Measurements from ENCODE around the gene KCNJ4. TPM values are rescaled to one million over a fixed set of nuclear protein-coding genes. Genes with fewer than 3 reads are reported as not detected.

The KCNJ4 gene
- total RNA-seq, 1 experiment from 2014 or later: not detected

- Histone ChIP-seq H3K27me3 (ENCODE audit: low read length) (no peaks in the 10 kb centered on the region), H2AFZ (ENCODE audit: low read length) (no peak overlapping the region), H3K9me2 (replicated peaks; ENCODE audit: low read length) (no peaks in the 10 kb centered on the region), H3K4me2 (ENCODE audit: low read length) (no peak overlapping the region), H3K9me3 (ENCODE audit: low read length) (no peaks in the 10 kb centered on the region), H3K4me1 (ENCODE audit: insufficient read depth, low read length) (no peaks in the 10 kb centered on the region), H3K27ac (ENCODE audit: low read length) (no peak overlapping the region), H3K9ac (ENCODE audit: low read length) (no peak overlapping the region), H4K20me1 (ENCODE audit: low read length) (no peaks in the 10 kb centered on the region), H3K79me2 (ENCODE audit: low read length) (no peaks in the 10 kb centered on the region), H3K4me3 (ENCODE audit: low read length) (no peak overlapping the region), H3K36me3 (ENCODE audit: low read depth, low read length) (no peaks in the 10 kb centered on the region), H3F3A (ENCODE audit: low read length, unreplicated experiment) (no peaks in the 10 kb centered on the region)
- ATAC-seq (no peak), DNase-seq (no peak)
- CTCF ChIA-PET: no interaction called here
- BruUV-seq (replicated peaks): no TSS peak
- intact Hi-C loops (cut with micrococcal nuclease): no loop called here
- no peak for TF ChIP-seq EZH2 (IDR thresholded peaks at IDR 0.05; ENCODE audit: low read length, unreplicated experiment)
- POLR2A ChIA-PET (ENCODE audit: unreplicated experiment): no interaction called here
Observed at GRCh38 chr22:38419121-38419857, 35.7 kb downstream of the KCNJ4 start.

GRCh38 chr22:38418589-38418988 lies 36.4 kb downstream of the KCNJ4 start:
- no peak for ATAC-seq
- BruUV-seq (replicated peaks): no TSS peak
- no peak for DNase-seq
- H4K20me1 ChIP-seq (ENCODE audit: low read length): no peaks in the 10 kb centered on the region
- H3K79me2 ChIP-seq (ENCODE audit: low read length): no peaks in the 10 kb centered on the region
- ChIA-PET POLR2A (ENCODE audit: unreplicated experiment) (no interaction called here), CTCF (no interaction called here)
- intact Hi-C loops (cut with micrococcal nuclease): no loop called here
- no peaks in the 10 kb centered on the region for H3K9me3 ChIP-seq (ENCODE audit: low read length)
- no peak overlapping the region for H2AFZ ChIP-seq (ENCODE audit: low read length)
- H3K4me2 ChIP-seq (ENCODE audit: low read length): no peak overlapping the region
- no peaks in the 10 kb centered on the region for H3K9me2 ChIP-seq (replicated peaks; ENCODE audit: low read length)
- TF ChIP-seq EZH2 (IDR thresholded peaks at IDR 0.05; ENCODE audit: low read length, unreplicated experiment) (no peak), EZH2phosphoT487 (IDR thresholded peaks at IDR 0.05; ENCODE audit: borderline replicate concordance, low read length) (no peak), CTCF (conservative IDR thresholded peaks at IDR 0.05; ENCODE audit: low read depth, low read length) (no peak)
- no peaks in the 10 kb centered on the region for H3K27me3 ChIP-seq (ENCODE audit: low read length)
- H3K36me3 ChIP-seq (ENCODE audit: low read depth, low read length): no peaks in the 10 kb centered on the region
- H3K4me3 ChIP-seq (ENCODE audit: low read length): no peak overlapping the region
- no peaks in the 10 kb centered on the region for H3F3A ChIP-seq (ENCODE audit: low read length, unreplicated experiment)
- H3K9ac ChIP-seq (ENCODE audit: low read length): no peak overlapping the region
- no peaks in the 10 kb centered on the region for H3K4me1 ChIP-seq (ENCODE audit: insufficient read depth, low read length)
- no peak overlapping the region for H3K27ac ChIP-seq (ENCODE audit: low read length)

GRCh38 chr22:38417252-38418060 lies 37.5 kb downstream of the KCNJ4 start:
- no peak overlapping the region for H3K9ac ChIP-seq (ENCODE audit: low read length)
- ChIA-PET CTCF (no interaction called here), POLR2A (ENCODE audit: unreplicated experiment) (no interaction called here)
- H3K9me3 ChIP-seq (ENCODE audit: low read length): no peaks in the 10 kb centered on the region
- no peaks in the 10 kb centered on the region for H3F3A ChIP-seq (ENCODE audit: low read length, unreplicated experiment)
- no peak overlapping the region for H3K27ac ChIP-seq (ENCODE audit: low read length)
- intact Hi-C loops (cut with micrococcal nuclease): no loop called here
- DNase-seq: no peak
- no peaks in the 10 kb centered on the region for H3K79me2 ChIP-seq (ENCODE audit: low read length)
- ATAC-seq: no peak
- no peaks in the 10 kb centered on the region for H3K36me3 ChIP-seq (ENCODE audit: low read depth, low read length)
- no peak overlapping the region for H3K4me3 ChIP-seq (ENCODE audit: low read length)
- H3K9me2 ChIP-seq (replicated peaks; ENCODE audit: low read length): no peaks in the 10 kb centered on the region
- no peak overlapping the region for H2AFZ ChIP-seq (ENCODE audit: low read length)
- no peak for TF ChIP-seq EZH2 (IDR thresholded peaks at IDR 0.05; ENCODE audit: low read length, unreplicated experiment)
- TF ChIP-seq EZH2phosphoT487 (IDR thresholded peaks at IDR 0.05; ENCODE audit: borderline replicate concordance, low read length): no peak
- no peak for TF ChIP-seq CTCF (conservative IDR thresholded peaks at IDR 0.05; ENCODE audit: low read depth, low read length)
- no peaks in the 10 kb centered on the region for H4K20me1 ChIP-seq (ENCODE audit: low read length)
- H3K4me2 ChIP-seq (ENCODE audit: low read length): no peak overlapping the region
- no TSS peak for BruUV-seq (replicated peaks)
- H3K4me1 ChIP-seq (ENCODE audit: insufficient read depth, low read length): no peaks in the 10 kb centered on the region
- H3K27me3 ChIP-seq (ENCODE audit: low read length): no peaks in the 10 kb centered on the region
